Activated gamma-delta T cell treated with anti-CD3 and anti-CD28 coated beads, Interleukin-2, amount 50 U/mL, for 16 hours (primary cell): ENCODE data around the gene NOP53.
"Not testable (repeated sequence)": the region's sequence is repeated elsewhere in the genome, so short reads cannot be mapped to it uniquely, and the experiment has no call there.

Experiments
- DNase-seq: peaks from one replicate; pipeline ENCODE4 v3.0.0-alpha.2; 2020; ENCODE audit warnings: low read depth

The NOP53 gene

GRCh38 chr19:47745010-47745901 is at the start of gene NOP53:
Gene NOP53, plus strand, starts transcription at chr19:47745546. Its CDS starts 14 bp downstream, at chr19:47745560.
- peak; percentile 96 for DNase-seq

GRCh38 chr19:47696635-47697034 is 48.7 kb upstream of the NOP53 start:
- DNase-seq: no peak

- no peak for DNase-seq
Observed at GRCh38 chr19:47697863-47698609, 47.3 kb upstream of the NOP53 start.

GRCh38 chr19:47698631-47699359 is 46.6 kb upstream of the NOP53 start:
- no peak for DNase-seq

- DNase-seq: peak; percentile 12
Observed at GRCh38 chr19:47699360-47699917, 45.9 kb upstream of the NOP53 start.

GRCh38 chr19:47700934-47701716 is 44.2 kb upstream of the NOP53 start:
- no peak for DNase-seq

GRCh38 chr19:47701717-47702552 is 43.4 kb upstream of the NOP53 start:
- DNase-seq: no peak

- no peak for DNase-seq
Observed at GRCh38 chr19:47702671-47703070, 42.7 kb upstream of the NOP53 start.

- no peak for DNase-seq
Observed at GRCh38 chr19:47703301-47703700, 42.0 kb upstream of the NOP53 start.

- DNase-seq: no peak
Observed at GRCh38 chr19:47704024-47704423, 41.3 kb upstream of the NOP53 start.

- DNase-seq: no peak
Observed at GRCh38 chr19:47704656-47705055, 40.7 kb upstream of the NOP53 start.

GRCh38 chr19:47707135-47707925 is 38.0 kb upstream of the NOP53 start:
- peak; percentile 64 for DNase-seq

- no peak for DNase-seq
Observed at GRCh38 chr19:47711652-47712242, 33.6 kb upstream of the NOP53 start.

- DNase-seq: peak; percentile 19
Observed at GRCh38 chr19:47713046-47714021, 32.0 kb upstream of the NOP53 start, which contains the start of gene EHD2. Gene EHD2, plus strand, starts transcription at chr19:47713422. Its CDS starts 3,191 bp downstream, at chr19:47716613.

GRCh38 chr19:47714339-47714738 is 31.0 kb upstream of the NOP53 start:
- no peak for DNase-seq

- not testable (repeated sequence) for DNase-seq
Observed at GRCh38 chr19:47714855-47715254, 30.5 kb upstream of the NOP53 start.

GRCh38 chr19:47716270-47716937 is 28.9 kb upstream of the NOP53 start:
- DNase-seq: no peak
